Measurements from ENCODE around the gene ARSD.

Gene ARSD

DNA sequence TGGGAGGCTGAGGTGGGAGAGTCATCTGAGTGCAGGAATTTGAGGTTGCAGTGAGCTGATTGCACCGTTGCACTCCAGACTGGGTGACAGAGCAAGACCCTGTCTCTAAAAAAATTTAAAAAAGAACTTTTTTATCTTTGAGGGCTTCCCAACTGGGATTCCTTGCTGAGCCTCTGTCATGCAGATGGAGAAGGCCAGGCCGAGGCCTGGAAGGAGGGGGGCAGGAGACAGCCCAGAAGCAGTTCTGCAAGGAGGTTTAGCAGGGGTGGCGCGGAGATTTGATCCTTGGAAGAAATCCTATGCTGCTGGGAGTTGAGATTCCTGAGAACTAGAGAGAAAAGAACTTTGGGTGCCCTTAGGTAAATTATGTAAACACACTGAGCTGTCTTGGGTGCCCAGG is 2.5 kb upstream of the ARSD start:
- Histone ChIP-seq H3K79me1 (replicated peaks; ENCODE audit: low read length, poor library complexity, severe bottlenecking) (no peaks in the 10 kb centered on the region), H2BK15ac (ENCODE audit: low read depth, poor library complexity, severe bottlenecking) (no peak overlapping the region), H3K4ac (ENCODE audit: low read depth in 1 of 2, low read length in 2 of 2) (no peak overlapping the region), H3K4me2 (ENCODE audit: low read length, poor library complexity, severe bottlenecking) (no peak overlapping the region), H2AK5ac (ENCODE audit: low read length, severe bottlenecking) (no peak overlapping the region), H2BK12ac (ENCODE audit: low read length in 2 of 2) (no peak overlapping the region), H2BK120ac (ENCODE audit: low read depth, low read length) (no peak overlapping the region), H3K14ac (ENCODE audit: low read length in 2 of 2) (no peak overlapping the region), H3K23ac (ENCODE audit: low read length in 2 of 2) (no peak overlapping the region), H2BK5ac (ENCODE audit: low read depth, low read length, poor library complexity, severe bottlenecking) (no peak overlapping the region), H3K27ac (ENCODE audit: low read length, poor library complexity, severe bottlenecking) (no peak overlapping the region), H3K36me3 (ENCODE audit: control insufficient read depth in 1 of 2, insufficient read depth in 2 of 2, low read depth in 1 of 2, low read length in 2 of 2) (no peaks in the 10 kb centered on the region), H3K4me1 (ENCODE audit: control insufficient read depth, insufficient read depth, low read depth, low read length) (peaks cover 1% of the 10 kb centered on the region), H3K9me3 (ENCODE audit: control insufficient read depth, low read length) (peaks cover 11% of the 10 kb centered on the region), H3K4me3 (ENCODE audit: insufficient read depth in 1 of 2, low read depth in 1 of 2, low read length in 2 of 2) (no peak overlapping the region), H3K18ac (ENCODE audit: low read depth in 1 of 2, low read length in 2 of 2) (no peak overlapping the region), H4K8ac (ENCODE audit: low read length) (no peak overlapping the region), H3K27me3 (ENCODE audit: control insufficient read depth in 1 of 2, insufficient read depth in 1 of 2, low read length in 2 of 2) (no peaks in the 10 kb centered on the region), H4K91ac (ENCODE audit: low read length) (no peak overlapping the region), H2AFZ (ENCODE audit: low read depth, low read length) (no peak overlapping the region), H3K9ac (ENCODE audit: low read length) (no peak overlapping the region)
- no peak for DNase-seq
- 77% methylated on average over 4 of the region's 4 CpGs for WGBS

DNA sequence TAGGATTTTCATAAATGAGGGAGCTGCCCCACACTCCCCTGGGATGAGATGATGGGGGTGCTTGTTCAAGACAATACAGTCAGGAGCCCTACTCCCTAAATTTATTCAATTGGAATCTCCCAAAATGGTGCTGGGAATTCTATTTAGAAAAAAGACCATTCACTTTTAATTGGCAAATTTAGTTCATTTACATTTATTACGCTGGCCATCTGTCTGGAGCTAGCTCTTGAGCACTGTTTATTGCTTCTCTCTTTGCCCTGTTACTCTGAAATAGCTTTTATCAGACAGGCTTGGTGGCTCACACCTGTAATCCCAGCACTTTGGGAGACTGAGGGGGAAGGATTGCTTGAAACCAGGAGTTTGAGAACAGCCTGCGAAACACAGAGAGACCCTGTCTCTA is 2.0 kb upstream of the ARSD start:
- Histone ChIP-seq H3K36me3 (ENCODE audit: control insufficient read depth in 1 of 2, insufficient read depth in 2 of 2, low read depth in 1 of 2, low read length in 2 of 2) (no peaks in the 10 kb centered on the region), H3K9ac (ENCODE audit: low read length) (no peak overlapping the region), H3K4me1 (ENCODE audit: control insufficient read depth, insufficient read depth, low read depth, low read length) (peaks cover 1% of the 10 kb centered on the region), H2AFZ (ENCODE audit: low read depth, low read length) (no peak overlapping the region), H3K27me3 (ENCODE audit: control insufficient read depth in 1 of 2, insufficient read depth in 1 of 2, low read length in 2 of 2) (no peaks in the 10 kb centered on the region), H2BK15ac (ENCODE audit: low read depth, poor library complexity, severe bottlenecking) (no peak overlapping the region), H2BK5ac (ENCODE audit: low read depth, low read length, poor library complexity, severe bottlenecking) (no peak overlapping the region), H2AK5ac (ENCODE audit: low read length, severe bottlenecking) (no peak overlapping the region), H3K18ac (ENCODE audit: low read depth in 1 of 2, low read length in 2 of 2) (no peak overlapping the region), H2BK12ac (ENCODE audit: low read length in 2 of 2) (no peak overlapping the region), H3K9me3 (ENCODE audit: control insufficient read depth, low read length) (peaks cover 11% of the 10 kb centered on the region), H3K4me3 (ENCODE audit: insufficient read depth in 1 of 2, low read depth in 1 of 2, low read length in 2 of 2) (no peak overlapping the region), H4K91ac (ENCODE audit: low read length) (no peak overlapping the region), H3K23ac (ENCODE audit: low read length in 2 of 2) (no peak overlapping the region), H4K8ac (ENCODE audit: low read length) (no peak overlapping the region), H2BK120ac (ENCODE audit: low read depth, low read length) (no peak overlapping the region), H3K14ac (ENCODE audit: low read length in 2 of 2) (no peak overlapping the region), H3K27ac (ENCODE audit: low read length, poor library complexity, severe bottlenecking) (no peak overlapping the region), H3K79me1 (replicated peaks; ENCODE audit: low read length, poor library complexity, severe bottlenecking) (no peaks in the 10 kb centered on the region), H3K4ac (ENCODE audit: low read depth in 1 of 2, low read length in 2 of 2) (no peak overlapping the region), H3K4me2 (ENCODE audit: low read length, poor library complexity, severe bottlenecking) (no peak overlapping the region)
- 86% methylated on average over 1 of the region's 2 CpGs for WGBS
- DNase-seq: no peak

GRCh38 chrX:2928191-2928582 is 952 bp downstream of the ARSD start:
- peak overlapping the region; percentile 56 for H3K4me2 ChIP-seq (ENCODE audit: low read length, poor library complexity, severe bottlenecking)
- H3K27me3 ChIP-seq (ENCODE audit: control insufficient read depth in 1 of 2, insufficient read depth in 1 of 2, low read length in 2 of 2): no peaks in the 10 kb centered on the region
- H3K23ac ChIP-seq (ENCODE audit: low read length in 2 of 2): no peak overlapping the region
- peak overlapping the region; percentile 31 for H2BK5ac ChIP-seq (ENCODE audit: low read depth, low read length, poor library complexity, severe bottlenecking)
- 3% methylated on average over 19 of the region's 27 CpGs for WGBS
- H2BK15ac ChIP-seq (ENCODE audit: low read depth, poor library complexity, severe bottlenecking): no peak overlapping the region
- H2BK120ac ChIP-seq (ENCODE audit: low read depth, low read length): peak overlapping the region; percentile 61
- H3K4me1 ChIP-seq (ENCODE audit: control insufficient read depth, insufficient read depth, low read depth, low read length): peaks cover 1% of the 10 kb centered on the region
- H4K91ac ChIP-seq (ENCODE audit: low read length): peak overlapping the region; percentile 90
- no peak overlapping the region for H2BK12ac ChIP-seq (ENCODE audit: low read length in 2 of 2)
- peaks cover 11% of the 10 kb centered on the region for H3K9me3 ChIP-seq (ENCODE audit: control insufficient read depth, low read length)
- no peak for DNase-seq
- H2AFZ ChIP-seq (ENCODE audit: low read depth, low read length): peak overlapping the region; percentile 39
- no peak overlapping the region for H2AK5ac ChIP-seq (ENCODE audit: low read length, severe bottlenecking)
- peak overlapping the region; percentile 62 to 94 for H3K18ac ChIP-seq (ENCODE audit: low read depth in 1 of 2, low read length in 2 of 2)
- no peak overlapping the region for H3K14ac ChIP-seq (ENCODE audit: low read length in 2 of 2)
- peak overlapping the region; percentile 64 for H3K27ac ChIP-seq (ENCODE audit: low read length, poor library complexity, severe bottlenecking)
- H3K79me1 ChIP-seq (replicated peaks; ENCODE audit: low read length, poor library complexity, severe bottlenecking): no peaks in the 10 kb centered on the region
- H3K4ac ChIP-seq (ENCODE audit: low read depth in 1 of 2, low read length in 2 of 2): peak overlapping the region in 1 of 2 experiments; percentile 67
- H3K4me3 ChIP-seq (ENCODE audit: insufficient read depth in 1 of 2, low read depth in 1 of 2, low read length in 2 of 2): peak overlapping the region; percentile 56 to 85
- H3K36me3 ChIP-seq (ENCODE audit: control insufficient read depth in 1 of 2, insufficient read depth in 2 of 2, low read depth in 1 of 2, low read length in 2 of 2): no peaks in the 10 kb centered on the region
- peak overlapping the region; percentile 96 for H4K8ac ChIP-seq (ENCODE audit: low read length)
- H3K9ac ChIP-seq (ENCODE audit: low read length): peak overlapping the region; percentile 74

GRCh38 chrX:2926664-2927275 is 2.4 kb downstream of the ARSD start:
- Histone ChIP-seq H3K27me3 (ENCODE audit: control insufficient read depth in 1 of 2, insufficient read depth in 1 of 2, low read length in 2 of 2) (no peaks in the 10 kb centered on the region), H3K23ac (ENCODE audit: low read length in 2 of 2) (no peak overlapping the region), H2BK5ac (ENCODE audit: low read depth, low read length, poor library complexity, severe bottlenecking) (no peak overlapping the region), H3K4me3 (ENCODE audit: insufficient read depth in 1 of 2, low read depth in 1 of 2, low read length in 2 of 2) (no peak overlapping the region), H3K4me1 (ENCODE audit: control insufficient read depth, insufficient read depth, low read depth, low read length) (peaks cover 1% of the 10 kb centered on the region), H3K4me2 (ENCODE audit: low read length, poor library complexity, severe bottlenecking) (no peak overlapping the region), H2AK5ac (ENCODE audit: low read length, severe bottlenecking) (no peak overlapping the region), H2BK12ac (ENCODE audit: low read length in 2 of 2) (peak overlapping the region in 1 of 2 experiments; percentile 39), H3K27ac (ENCODE audit: low read length, poor library complexity, severe bottlenecking) (no peak overlapping the region), H2BK15ac (ENCODE audit: low read depth, poor library complexity, severe bottlenecking) (no peak overlapping the region), H3K18ac (ENCODE audit: low read depth in 1 of 2, low read length in 2 of 2) (peak overlapping the region in 1 of 2 experiments; percentile 70), H3K9ac (ENCODE audit: low read length) (no peak overlapping the region), H3K4ac (ENCODE audit: low read depth in 1 of 2, low read length in 2 of 2) (no peak overlapping the region), H4K8ac (ENCODE audit: low read length) (no peak overlapping the region), H3K14ac (ENCODE audit: low read length in 2 of 2) (no peak overlapping the region), H3K9me3 (ENCODE audit: control insufficient read depth, low read length) (peaks cover 11% of the 10 kb centered on the region), H3K79me1 (replicated peaks; ENCODE audit: low read length, poor library complexity, severe bottlenecking) (no peaks in the 10 kb centered on the region), H2AFZ (ENCODE audit: low read depth, low read length) (no peak overlapping the region), H3K36me3 (ENCODE audit: control insufficient read depth in 1 of 2, insufficient read depth in 2 of 2, low read depth in 1 of 2, low read length in 2 of 2) (peaks cover 0 to 1% of the 10 kb centered on the region in 2 experiments), H4K91ac (ENCODE audit: low read length) (peak overlapping the region; percentile 50), H2BK120ac (ENCODE audit: low read depth, low read length) (no peak overlapping the region)
- WGBS: 100% methylated on average over 7 of the region's 15 CpGs
- DNase-seq: no peak
